HG02852 (cell line): ENCODE results near the gene WWOX.
"Not testable (repeated sequence)": the region's sequence is repeated elsewhere in the genome, so short reads cannot be mapped to it uniquely, and the experiment has no call there.

Source experiments
- ATAC-seq: cut with Tn5 transposase; IDR thresholded peaks from one replicate; pipeline ENCODE4 v1.9.1; 2021; ENCODE audit warnings: mild to moderate bottlenecking, moderate library complexity; ENCODE audit not compliant: unreplicated experiment

WWOX gene

DNA sequence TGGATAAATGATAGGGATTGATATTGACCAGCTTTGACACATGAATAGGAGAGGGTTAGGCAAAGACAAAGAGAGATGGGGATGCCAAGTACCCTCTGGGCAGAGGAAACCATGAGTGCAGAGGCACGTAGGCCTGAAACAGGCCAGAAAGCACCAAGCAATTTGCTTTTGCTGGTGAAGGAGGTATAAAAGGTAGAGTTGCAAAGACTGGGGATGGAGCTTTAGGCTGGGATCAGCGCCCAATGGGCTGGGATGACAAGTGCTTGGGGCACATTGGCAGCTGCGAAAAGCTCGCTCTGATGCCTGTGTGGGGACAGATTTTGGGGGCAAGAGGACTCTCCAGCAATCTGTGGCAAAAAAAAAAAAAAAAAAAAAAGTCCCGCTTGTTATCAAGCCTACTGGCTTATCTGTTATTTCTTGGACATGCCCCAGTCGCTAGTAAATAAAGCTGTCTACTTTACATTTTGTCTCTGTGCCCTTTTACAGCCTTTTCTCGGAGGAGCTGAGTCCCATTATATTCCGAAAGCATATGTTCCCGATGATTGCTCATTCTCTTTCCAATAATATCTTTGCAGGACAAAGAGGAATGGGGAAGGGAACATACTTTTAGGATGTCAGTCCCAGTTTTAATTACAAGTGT lies 922.7 kb downstream of the WWOX start:
- ATAC-seq, result no peak

DNA sequence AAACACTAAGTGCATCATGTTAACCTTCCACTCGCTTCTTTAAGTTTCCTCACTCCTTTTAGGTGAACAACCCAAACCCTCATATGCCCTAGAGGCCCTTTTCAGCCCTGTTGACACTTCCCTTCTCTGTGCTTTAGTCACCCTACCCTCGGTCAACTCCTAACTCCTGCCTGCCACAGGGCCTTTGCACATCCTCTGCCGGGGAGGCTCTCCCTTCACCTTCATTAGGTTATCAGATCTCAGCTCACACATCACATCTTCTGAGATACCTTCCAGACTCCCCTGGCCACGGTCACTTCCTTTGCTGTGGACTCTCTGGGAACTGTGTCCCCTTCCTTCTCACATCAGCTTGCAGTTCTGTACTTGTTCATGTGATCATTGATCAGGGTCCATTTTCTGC lies 926.7 kb downstream of the WWOX start:
- ATAC-seq, result no peak

DNA sequence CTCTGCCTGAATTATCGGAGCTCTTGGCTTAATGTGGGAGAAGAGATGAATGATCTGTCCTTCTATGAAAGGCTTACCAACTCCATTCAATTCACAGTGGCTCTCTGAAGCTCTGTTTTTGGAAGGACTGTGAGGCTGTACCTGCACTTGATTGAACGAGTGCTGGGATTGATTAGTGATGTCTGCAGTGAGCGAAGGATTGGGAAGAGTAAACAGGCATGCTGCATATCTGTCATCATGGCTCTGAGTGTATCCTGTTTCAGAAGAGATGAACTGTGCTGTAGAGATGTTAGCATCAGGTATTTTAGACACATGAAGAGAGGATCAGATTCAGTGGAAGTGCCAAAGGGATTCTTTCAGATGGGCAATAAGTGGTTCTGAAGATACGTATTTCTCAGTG lies 937.1 kb downstream of the WWOX start:
- ATAC-seq, result no peak

DNA sequence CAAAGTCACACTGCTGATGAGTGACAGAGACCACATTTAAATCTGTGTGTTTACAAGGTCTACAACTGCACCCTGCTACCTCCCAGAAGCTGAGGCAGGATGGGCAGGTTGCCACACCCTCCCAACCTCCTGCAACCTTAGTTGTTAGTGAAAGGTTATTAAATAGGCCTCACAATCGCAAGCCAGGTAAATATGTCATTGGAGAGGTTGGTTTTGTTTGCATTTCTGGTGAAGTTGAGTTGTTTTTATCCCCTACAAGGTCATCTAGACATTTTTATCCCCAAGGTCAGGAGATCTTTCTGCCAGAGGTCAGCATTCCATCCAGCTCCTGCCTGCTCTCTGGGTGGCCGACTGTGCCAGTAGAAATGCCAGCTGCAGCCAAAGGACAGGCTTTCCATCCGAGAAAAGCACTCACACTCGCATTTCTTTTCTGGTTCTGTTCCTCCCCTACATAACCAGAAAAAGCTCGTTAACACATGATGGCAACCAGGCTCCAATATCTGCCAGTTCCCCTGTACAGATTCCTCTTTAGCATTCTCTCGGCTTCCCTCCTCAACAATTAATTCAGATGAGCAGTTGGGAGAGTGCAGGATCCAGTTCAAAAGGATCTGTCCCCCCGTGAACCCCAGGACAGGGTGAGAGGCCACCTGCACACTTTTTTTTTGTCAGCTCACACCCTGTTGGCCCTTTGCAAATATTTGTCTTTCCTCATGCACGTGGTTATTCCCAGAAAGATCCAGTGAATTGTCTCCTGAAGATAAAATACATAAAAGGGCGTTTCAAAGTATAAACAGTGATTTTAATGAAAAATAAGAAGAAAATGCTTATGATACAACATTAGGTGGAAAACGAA lies 938.3 kb downstream of the WWOX start:
- ATAC-seq, result no peak

DNA sequence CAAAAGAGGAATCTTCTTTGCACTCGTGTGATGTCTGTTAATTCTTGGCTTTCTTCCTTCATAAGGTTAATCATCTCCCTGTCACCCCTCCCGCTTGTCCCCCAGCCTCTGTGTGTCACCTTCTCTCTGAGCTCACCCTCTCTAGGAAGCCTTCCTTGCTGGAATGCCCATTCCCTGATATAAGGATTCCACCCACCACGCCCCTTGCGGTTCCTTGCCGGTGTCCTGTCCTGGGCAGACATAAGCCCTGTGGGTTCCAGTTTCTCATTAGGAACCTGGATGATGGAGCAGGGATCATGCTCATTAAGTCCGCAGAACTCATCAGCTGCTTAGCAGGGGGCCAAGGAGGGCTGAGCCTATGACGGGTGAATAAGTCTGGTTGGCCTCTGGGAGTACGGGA lies 941.8 kb downstream of the WWOX start:
- no peak for ATAC-seq

DNA sequence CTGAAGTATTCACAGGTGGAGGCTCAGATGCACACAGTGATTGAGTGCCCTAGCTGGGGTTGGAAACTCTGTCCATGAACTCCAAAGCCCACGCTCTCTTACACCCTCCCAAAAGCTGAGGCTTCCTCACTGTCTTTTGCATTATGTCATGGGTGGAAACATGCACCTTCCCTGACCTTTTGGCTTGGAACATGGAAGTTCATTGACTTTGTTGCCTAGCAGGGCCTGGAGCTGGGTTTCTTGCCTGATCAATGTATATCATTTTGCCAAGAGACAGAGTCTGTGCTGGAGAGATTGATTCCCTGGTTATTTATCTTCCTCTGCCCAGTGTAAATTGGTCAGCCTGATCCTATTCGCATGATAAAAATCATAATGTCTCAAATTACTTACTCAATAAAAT lies 942.7 kb downstream of the WWOX start:
- ATAC-seq, result no peak

DNA sequence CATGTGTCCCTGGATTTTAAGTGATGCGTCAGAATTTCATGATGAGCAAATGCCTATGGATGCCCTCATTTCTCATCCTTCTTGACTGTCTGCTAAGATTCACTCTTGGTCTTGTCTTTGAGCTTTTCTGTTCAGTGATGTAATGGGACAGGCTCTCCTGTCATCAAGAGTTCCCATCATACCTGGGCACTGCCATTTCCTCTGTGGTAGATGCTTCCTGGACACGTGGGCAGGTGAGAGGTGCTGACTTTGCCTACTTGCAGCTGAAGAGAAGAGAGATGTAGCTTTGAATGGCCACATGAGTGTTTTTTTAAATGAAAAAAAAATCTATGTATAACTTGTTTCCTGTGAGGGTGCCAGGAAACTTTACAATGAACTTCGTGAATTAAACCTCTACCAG lies 943.4 kb downstream of the WWOX start:
- no peak for ATAC-seq

DNA sequence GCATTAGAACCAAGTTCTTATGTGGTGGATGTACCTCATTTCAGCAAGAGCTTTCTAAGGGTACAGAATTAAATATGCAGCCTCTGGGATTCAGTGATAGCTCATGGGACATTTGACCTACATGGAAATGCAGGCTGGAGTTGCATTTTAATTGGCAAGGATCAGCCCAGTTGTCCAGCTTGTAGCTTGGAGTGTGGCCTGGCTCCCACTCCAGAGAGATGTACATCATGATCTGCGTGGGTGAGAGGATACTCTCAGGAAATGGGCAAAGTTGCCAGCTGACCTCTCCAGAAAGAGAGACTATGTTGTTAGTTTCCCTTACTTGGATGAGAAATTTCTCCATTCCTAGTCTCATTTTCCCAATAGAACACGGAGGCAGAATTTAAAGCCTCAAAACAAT lies 945.7 kb downstream of the WWOX start:
- no peak for ATAC-seq

DNA sequence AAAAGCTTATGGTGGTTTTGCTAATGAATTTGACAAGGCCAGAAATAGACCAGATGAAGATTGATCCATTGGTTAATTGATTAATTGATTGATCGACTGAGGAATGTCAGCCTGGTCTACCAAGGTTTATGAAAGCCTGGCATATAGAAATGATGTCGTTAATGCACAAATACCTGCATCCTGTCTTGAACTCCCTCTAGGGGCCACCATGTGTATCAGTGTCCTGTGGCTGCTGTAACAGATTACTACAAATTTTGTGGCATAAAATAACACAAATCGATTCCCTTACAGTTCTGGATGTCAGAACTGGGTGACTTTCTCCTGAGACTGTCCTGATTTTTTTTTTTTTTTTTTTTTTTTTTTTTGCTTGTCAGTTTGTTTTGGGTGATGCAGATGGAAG lies 947.9 kb downstream of the WWOX start:
- no peak for ATAC-seq

DNA sequence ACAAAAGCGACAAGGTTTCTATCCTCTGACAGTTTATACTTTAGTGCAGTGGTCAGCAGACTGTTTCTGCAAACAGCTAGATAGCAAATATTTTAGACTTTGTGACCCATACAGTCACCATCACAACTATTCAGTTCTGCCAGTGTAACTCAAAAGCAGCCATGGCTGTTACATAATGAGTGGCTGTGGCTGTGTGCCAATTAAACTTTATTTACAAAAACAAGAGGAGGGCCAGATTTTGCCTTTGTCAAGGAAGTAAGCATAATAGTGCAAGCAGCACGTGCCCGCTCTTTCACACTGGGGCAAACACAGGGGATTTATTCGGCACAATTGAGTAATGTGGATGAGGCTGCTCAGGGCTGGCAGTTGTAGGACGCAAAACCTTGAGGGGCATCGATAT lies 949.6 kb downstream of the WWOX start:
- ATAC-seq, result no peak

DNA sequence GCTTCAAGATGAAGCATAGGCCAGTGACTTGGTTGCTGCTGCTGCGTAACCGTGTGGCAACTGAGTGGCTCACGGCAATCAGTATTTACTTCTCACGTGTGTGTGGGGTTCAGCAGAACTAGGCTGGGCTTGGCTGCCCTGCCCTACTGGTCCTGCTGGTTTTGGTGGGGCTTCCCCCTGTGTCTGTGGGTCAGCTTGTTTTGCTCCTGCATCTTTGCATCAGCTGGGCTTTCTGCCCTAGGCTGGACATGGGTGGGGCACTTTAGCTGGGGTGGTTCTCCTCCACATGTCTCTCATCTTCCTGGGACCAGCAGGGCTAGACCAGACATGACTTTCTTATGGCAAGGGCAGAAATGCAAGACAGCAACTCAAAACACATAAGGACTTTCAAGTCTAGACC lies 950.6 kb downstream of the WWOX start:
- no peak for ATAC-seq

DNA sequence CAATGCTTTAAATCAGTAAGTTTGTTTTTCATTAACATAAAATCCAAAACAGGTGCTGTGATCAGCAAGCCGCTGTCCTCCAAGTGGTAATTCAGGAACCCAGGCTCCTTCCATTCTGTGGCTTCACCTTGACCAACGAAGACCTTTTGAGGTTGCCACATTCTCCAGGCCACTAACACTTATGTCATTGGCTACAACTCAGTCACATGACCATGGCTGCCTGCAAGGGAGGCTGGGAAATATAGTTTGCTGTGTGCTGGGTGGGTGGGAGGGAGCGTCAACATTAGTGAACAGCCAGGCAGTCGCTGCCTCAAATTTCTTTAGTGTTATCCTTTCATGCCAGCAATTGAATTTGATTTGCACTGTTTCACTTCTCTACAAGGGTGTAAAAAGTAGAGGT lies 951.9 kb downstream of the WWOX start:
- no peak for ATAC-seq

DNA sequence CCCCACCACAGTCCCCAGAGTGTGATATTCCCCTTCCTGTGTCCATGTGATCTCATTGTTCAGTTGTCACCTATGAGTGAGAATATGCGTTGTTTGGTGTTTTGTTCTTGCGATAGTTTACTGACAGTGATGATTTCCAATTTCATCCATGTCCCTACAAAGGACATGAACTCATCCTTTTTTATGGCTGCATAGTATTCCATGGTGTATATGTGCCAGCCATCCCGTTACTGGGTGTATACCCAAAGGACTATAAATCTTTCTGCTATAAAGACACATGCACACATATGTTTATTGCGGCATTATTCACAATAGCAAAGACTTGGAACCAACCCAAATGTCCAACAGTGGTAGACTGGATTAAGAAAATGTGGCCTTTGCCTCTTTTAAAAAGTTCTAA lies 952.7 kb downstream of the WWOX start:
- ATAC-seq, result not testable (repeated sequence)

DNA sequence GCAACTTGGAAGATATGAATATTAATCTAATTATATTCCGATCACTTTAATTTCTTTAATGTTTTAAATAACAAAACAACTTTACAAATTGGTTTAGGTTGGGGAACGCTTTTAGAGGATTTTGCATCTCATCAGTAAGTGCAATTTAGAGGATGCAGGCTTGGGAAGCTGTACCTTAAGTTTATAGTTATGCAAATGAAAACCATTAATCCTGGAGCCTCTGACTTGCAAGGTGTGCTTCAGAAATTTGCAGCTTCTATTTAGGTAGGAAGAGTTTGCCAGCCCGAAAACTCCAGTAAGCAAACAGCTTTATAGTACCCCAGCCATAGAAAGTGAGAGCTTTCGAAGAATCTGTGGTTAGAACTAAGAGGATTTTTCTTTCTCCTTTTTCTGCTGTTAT lies 954.1 kb downstream of the WWOX start:
- ATAC-seq, result no peak

DNA sequence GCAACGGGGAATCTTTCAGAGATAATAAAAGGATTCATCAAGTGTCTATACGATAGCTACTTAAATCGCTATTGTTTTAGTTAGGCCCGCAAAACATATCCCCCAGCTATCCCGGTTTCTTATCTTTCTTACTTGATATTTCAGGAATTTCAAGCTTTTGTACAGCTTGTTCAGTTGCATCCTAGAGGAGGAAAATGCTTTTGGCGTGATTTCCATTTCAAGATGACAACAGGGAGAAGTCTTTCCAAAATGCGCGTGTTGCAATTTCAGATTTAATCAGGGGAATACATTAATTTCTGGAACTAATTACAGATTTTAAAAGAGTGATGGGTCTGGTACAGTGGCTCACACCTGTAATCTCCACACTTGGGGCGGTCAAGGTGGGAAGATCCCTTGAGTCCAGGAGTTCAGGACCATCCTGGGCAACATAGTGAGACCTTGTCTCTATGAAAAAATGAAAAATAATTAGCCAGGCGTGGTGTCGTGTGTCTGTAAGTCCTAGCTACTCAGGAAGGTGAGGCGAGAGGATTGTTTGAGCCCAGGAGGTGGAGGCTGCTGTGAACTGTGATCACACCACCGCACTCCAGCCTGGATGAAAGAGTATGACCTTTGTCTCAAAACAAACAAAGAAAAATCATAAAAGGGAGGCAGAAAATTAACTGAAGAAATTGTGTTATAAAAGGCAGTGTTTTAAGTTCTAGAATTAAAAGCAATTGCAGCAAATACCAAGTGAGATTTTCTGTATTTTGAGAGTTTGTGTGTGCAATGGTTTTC lies 954.9 kb downstream of the WWOX start:
- ATAC-seq, result no peak

DNA sequence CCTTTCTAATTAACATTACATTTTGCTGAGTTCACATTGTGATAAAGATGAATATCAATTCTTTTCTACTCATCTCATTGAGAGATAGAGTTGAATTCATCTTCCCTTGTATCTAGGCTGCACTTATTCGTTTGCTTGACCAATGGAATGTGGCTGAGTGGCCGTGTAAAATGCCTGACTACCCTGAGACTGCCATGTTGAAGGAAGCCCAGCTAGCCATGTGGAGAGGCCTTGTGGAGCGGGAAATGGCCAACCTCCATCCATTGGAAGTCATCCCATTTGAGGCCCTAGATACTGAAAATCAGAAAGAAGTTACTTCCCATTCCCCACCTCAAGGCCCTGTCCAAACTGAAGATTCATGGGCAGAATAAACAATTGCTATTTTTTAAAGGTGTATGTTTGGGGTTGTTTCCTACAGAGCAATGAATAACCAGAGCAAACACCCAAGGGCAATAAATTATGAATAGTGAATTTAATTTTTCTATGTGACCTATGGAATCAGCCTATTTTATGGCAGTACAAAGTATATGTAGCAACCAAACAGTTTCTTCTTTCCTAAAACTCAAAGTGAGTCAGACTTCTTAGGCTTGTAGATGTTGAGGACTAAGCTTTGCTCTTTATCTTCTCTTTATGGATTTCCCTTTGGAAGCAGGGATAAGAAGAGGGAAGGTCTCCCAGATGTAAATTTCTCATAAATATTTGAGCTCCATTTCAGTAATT lies 956.0 kb downstream of the WWOX start:
- ATAC-seq, result no peak

DNA sequence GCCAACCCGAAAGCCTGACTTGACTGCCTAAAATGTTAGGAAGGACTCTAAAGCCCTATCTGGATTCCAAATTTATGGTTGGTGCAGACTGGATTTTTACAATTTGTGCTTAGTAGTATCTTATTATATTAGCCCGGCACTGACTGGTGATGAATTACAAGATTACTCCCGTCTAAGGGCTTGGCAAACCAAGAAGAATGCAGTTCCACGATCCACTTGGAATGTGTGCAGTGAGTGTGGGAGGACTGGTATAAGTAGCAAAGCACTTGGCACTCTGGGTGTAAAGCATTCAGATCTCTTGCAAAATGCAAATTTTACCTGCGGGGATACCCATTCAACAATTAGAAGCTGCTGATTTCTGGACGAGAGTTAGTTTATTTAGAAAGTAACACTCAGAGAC lies 961.7 kb downstream of the WWOX start:
- ATAC-seq, result no peak

DNA sequence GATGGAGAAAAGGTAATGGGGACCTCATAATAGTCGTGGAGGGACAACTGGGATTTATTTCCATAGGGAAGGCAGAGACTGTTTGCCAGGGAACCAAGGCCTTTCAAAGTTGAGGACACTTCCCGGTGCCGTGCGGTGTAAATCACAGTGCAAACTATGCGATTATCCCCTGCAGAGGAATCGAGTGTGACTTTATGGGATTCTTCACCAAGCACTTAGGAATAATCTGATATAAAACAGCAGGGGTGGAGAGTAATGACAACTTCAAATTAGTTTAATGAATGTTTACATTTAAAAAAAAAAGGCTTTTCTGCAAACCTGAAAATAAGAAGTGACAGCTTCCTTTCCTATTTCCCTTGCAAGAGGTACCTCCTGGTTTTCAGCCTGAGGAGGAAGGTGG lies 962.9 kb downstream of the WWOX start:
- ATAC-seq, result no peak

DNA sequence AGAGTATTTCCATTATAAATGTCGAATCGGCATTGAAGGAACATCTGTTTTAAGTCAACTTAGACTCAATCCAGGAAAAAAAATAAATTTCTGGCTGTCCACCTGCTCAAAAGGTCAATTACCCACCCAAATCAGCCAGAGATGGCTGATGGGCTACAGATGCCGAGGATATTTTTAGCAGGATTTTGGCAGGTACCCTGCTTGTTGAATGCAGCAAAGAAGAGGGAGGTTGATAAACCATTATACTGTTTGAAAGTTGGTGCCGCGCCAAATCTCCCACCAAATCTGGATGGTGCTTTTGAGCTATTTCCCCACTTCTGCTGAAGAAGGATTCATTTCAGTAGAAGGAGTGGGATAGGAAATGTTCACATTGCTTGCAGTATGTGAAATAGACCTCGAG lies 963.4 kb downstream of the WWOX start:
- ATAC-seq, result no peak

DNA sequence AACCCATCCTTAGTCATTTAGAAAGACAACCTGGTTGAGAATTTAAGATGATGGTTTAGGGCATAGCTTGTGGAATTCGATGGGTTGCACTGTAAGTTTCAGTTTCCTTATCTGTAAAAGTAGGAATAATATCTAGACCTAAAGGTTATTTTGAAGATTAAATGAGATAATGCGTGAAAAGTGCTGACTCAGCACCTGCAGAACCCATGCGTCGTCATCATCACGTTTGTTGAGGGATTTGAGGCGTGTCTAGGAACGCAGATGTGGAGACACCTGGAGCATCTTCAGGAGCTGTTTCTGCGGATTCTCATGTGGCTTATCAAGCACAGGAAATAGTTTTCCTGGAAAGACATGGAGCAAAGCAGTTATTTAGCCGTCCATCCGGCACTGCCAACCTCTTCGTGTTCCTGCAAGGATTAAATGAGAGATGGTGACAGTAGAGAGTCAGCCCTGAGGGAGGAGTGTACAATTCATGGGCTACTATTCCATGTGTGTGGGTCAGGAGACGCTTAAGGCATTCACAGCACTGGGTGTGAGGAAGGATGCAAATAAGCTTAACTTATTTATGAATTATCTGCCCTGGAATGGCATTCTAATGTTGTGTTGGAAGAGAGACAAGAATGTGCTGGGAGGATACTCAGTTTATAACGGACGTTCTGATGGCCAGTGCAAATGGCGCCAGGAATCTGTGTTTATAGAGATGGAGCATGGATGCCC lies 965.0 kb downstream of the WWOX start:
- no peak for ATAC-seq

DNA sequence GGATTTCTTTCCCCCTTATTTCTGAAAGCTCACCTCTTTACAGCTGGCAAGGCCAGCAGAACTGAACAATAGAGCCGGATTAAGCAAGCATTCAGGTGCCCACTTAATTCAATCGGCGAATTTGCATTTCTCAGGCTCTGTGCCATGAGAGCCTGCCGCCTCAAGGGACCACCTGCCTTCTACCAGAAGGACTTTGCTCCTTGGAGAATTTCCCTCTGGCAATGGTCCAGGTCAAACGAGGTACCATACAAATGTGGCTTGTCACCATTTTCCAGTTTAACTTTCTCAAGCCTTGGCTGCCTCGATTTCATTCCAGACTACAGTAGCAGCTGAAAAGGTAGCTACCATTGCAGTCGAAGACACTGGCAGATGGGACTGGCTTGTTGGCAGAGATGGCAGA lies 967.1 kb downstream of the WWOX start:
- no peak for ATAC-seq
